Epithelial cell of proximal tubule (primary cell): ENCODE measurements around the gene NFKBIE. TPM values are rescaled to one million over a fixed set of nuclear protein-coding genes. Genes with fewer than 3 reads are reported as not detected.

Experiments used
- DNase-seq: peaks from one replicate; pipeline ENCODE4 v3.0.0-alpha.2; 2011; ENCODE audit warnings: low read depth
- H3K4me3 ChIP-seq: 2 replicates; pipeline ENCODE4 v1.5.1; 2011; ENCODE audit warnings: low read depth, mild to moderate bottlenecking, low read length
- CTCF ChIP-seq: conservative IDR thresholded peaks from 2 replicates; pipeline ENCODE4 v1.5.1; 2012; ENCODE audit warnings: low read depth, mild to moderate bottlenecking, low read length
- total RNA-seq: library from RNA; depleted of rRNA; stranded (reverse); fragments of >200 nt; gene quantifications from 2 replicates; pipeline ENCODE4 v1.2.3, GENCODE V29; 2015

The NFKBIE gene
- total RNA-seq, 1 donor from 2014 or later: 131 TPM

DNA sequence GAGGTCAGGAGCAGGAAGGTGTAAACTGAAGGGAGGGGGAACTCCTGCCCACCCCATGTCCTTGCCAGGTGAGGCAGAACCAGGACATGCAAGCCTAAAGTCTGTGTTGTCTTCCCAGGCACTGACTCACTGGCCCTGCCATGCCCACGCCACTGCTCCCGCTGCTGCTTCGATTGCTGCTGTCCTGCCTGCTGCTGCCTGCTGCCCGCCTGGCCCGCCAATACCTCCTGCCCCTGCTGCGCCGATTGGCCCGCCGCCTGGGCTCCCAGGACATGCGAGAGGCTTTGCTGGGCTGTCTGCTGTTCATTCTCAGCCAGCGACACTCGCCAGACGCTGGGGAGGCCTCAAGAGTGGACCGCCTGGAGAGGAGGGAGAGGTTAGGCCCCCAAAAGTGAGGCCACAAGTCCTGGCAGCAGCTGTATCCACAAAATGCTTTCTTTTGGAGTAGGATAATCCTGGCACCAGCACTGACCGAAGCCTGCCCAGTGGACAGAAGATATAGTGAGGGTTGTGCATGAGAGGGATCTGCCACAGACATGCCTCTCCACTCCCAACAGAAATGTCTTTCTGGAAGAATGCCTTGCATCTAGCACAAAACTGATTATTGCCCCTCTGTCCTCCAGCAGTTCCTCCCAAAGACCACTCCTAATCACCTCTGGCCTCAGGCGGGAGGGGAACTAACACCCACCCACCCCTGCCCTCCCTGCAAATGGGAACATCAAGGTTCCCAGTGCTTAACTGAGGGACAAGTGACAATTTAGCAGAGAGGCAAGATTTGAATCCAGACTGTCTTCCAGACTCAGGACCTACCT lies 47.8 kb downstream of the NFKBIE start:
- no peak for TF ChIP-seq CTCF
- no peak for DNase-seq
- H3K4me3 ChIP-seq: no peak overlapping the region

DNA sequence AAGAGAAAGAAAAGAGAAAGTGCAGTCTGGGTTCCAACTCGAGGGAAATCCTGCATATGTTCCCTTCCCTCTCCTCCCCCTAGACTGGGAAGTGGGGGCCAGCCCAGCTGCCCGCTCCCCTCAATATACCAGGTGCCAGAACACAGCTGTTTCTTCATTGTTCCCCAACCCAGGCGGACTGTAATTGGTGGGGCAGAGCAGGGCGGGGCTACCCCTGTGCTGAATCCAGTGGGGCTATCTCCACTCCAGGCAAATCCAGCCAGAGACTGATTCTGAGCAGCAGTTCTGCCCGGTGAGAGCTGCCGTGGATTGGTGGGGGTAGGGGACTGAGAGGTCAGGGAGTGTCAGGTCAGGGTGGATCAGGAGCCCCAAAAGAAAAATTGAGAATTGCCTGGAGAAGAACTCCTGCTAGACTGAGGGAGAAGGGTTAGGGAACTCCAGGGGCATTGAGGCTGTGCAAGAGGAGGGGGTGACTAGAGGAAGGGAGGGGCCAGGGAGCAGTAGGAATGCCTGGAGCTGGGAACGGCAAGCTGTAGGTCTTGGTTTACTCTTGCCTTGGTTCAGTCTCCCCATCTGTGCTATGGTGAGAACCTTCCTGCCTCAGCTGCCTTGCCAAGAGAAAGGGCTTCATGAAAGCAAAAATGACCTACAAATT lies 48.5 kb downstream of the NFKBIE start, which contains the start of gene MYMX:
TSS of gene MYMX (plus strand) at position 250 of the 655 bp plus-strand sequence. CDS start 546 bp downstream, outside the sequence.
- DNase-seq: no peak
- no peak within 1 kb of the TSS for H3K4me3 ChIP-seq
- TF ChIP-seq CTCF: no peak

DNA sequence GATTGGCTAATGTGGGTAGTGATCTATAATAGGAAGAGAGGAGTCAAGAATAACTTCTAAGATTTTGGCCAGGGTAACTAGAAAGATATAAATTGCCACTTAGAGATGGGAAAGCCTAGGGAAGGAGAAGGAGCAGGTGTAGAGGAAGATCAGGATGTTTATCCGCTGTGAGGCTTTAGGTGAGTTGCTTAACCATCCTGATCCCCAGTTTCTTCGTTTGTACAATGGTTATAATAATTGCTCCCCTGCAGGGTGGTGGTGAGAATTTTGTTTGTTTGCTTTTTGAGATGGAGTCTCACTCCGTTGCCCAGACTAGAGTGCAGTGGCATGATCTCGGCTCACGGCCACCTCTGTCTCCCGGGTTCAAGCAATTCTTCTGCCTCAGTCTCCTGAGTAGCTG lies 51.0 kb downstream of the NFKBIE start:
- DNase-seq: no peak
- no peak overlapping the region for H3K4me3 ChIP-seq
- no peak for TF ChIP-seq CTCF

- no peak overlapping the region for H3K4me3 ChIP-seq
- no peak for TF ChIP-seq CTCF
- no peak for DNase-seq
Observed at GRCh38 chr6:44211284-44211683, 54.1 kb downstream of the NFKBIE start.

Other genes starting within 250 kb of the NFKBIE start
- 95.5 and 167 TPM in 2 replicates for gene MRPL14, start 138.1 kb downstream of the NFKBIE start, total RNA-seq
- 35.2 and 47.9 TPM in 2 replicates for gene TMEM63B, start 138.0 kb downstream of the NFKBIE start, total RNA-seq
- gene CAPN11, start 106.7 kb downstream of the NFKBIE start, total RNA-seq: not detected in 2 replicates
- gene MYMX, start 48.6 kb downstream of the NFKBIE start, total RNA-seq: not detected in 2 replicates
- 47.6 and 78.6 TPM in 2 replicates for gene SLC29A1, start 42.0 kb downstream of the NFKBIE start, total RNA-seq
- gene HSP90AB1, start 18.4 kb downstream of the NFKBIE start, total RNA-seq: 1,541 and 1,680 TPM in 2 replicates
- 70.9 and 76.8 TPM in 2 replicates for gene SLC35B2, start 8.0 kb downstream of the NFKBIE start, total RNA-seq
- gene TMEM151B, start 4.9 kb upstream of the NFKBIE start, total RNA-seq: 0.07 TPM in 1 of 2 replicates, not detected in the other
- gene AARS2, start 47.8 kb upstream of the NFKBIE start, total RNA-seq: 10.4 and 17.6 TPM in 2 replicates
- gene SPATS1, start 77.1 kb upstream of the NFKBIE start, total RNA-seq: not detected in 2 replicates
- gene CDC5L, start 122.2 kb upstream of the NFKBIE start, total RNA-seq: 25.4 and 25.9 TPM in 2 replicates